Suprapubic skin (tissue), 4 donors: Measurements from ENCODE around the gene HEXIM1.

ENCODE experiments used
- CTCF ChIP-seq, 2 donors: fragments of 200-600 bp in 1 of 2; fragments of 450-650 bp in 1 of 2; sonication (generic) in 1 of 2; IDR thresholded peaks; one replicate each; pipeline ENCODE4 v1.5.1; 2016 to 2019; ENCODE audit warnings: antibody characterized with exemption in 2 of 2, mild to moderate bottlenecking in 1 of 2, moderate library complexity in 1 of 2
- POLR2A ChIP-seq, 2 donors: fragments of 450-650 bp; IDR thresholded peaks; one replicate each; pipeline ENCODE4 v1.6.1; 2017; ENCODE audit warnings: antibody characterized with exemption in 2 of 2, mild to moderate bottlenecking in 2 of 2, moderate library complexity in 2 of 2
- POLR2AphosphoS5 ChIP-seq, 3 donors: sonication (generic); formaldehyde crosslinking; IDR thresholded peaks; one replicate each; pipeline ENCODE4 v1.6.1; 2017; ENCODE audit warnings: antibody characterized with exemption in 3 of 3

- TF ChIP-seq CTCF (IDR thresholded peaks at IDR 0.05) (no peak), POLR2AphosphoS5 (IDR thresholded peaks at IDR 0.05) (no peak), POLR2A (IDR thresholded peaks at IDR 0.05) (no peak)
Measured at GRCh38 chr17:45172541-45173286, 24.4 kb downstream of the HEXIM1 start.
